CD14-positive monocyte (primary cell): ENCODE data around the gene LACTBL1. TPM values are rescaled to one million over a fixed set of nuclear protein-coding genes. Genes with fewer than 3 reads are reported as not detected.

Experiments
- DNase-seq, 3 donors: peaks; one replicate each; pipeline ENCODE4 v3.0.0-alpha.2; 2011 to 2022
- H2AFZ ChIP-seq: 2 replicates; pipeline ENCODE4 v1.6.0; 2012; ENCODE audit warnings: mild to moderate bottlenecking, low read depth, low read length, inconsistent platforms; ENCODE audit not compliant: insufficient read depth, poor library complexity, severe bottlenecking
- H3K27ac ChIP-seq, 2 donors: 1 replicate in 1 of 2; 2 replicates in 1 of 2; pipeline ENCODE4 v1.5.1; 2012 to 2013; ENCODE audit warnings: low read length in 2 of 2, control low read depth in 1 of 2, inconsistent platforms in 1 of 2, low read depth in 1 of 2, mild to moderate bottlenecking in 1 of 2
- H3K27me3 ChIP-seq, 2 donors: one replicate each; pipeline versions ENCODE4 v1.6.0 to v1.6.1; 2011 to 2013; ENCODE audit warnings: low read length in 2 of 2; ENCODE audit not compliant: control insufficient read depth in 2 of 2, insufficient read depth in 2 of 2
- H3K36me3 ChIP-seq, 2 donors: replicated peaks in 1 of 2; 1 replicate in 1 of 2; 2 replicates in 1 of 2; pipeline versions ENCODE4 v1.5.1 to v1.6.1; 2012 to 2013; ENCODE audit warnings: low read length in 2 of 2, control low read depth in 1 of 2, inconsistent platforms in 1 of 2, mild to moderate bottlenecking in 1 of 2; ENCODE audit not compliant: insufficient read depth in 2 of 2, control insufficient read depth in 1 of 2
- H3K4me1 ChIP-seq, 2 donors: 1 replicate in 1 of 2; 2 replicates in 1 of 2; pipeline versions ENCODE4 v1.5.1 to v1.6.1; 2012 to 2013; ENCODE audit warnings: low read length in 2 of 2, control low read depth in 1 of 2, inconsistent platforms in 1 of 2, mild to moderate bottlenecking in 1 of 2, moderate library complexity in 1 of 2; ENCODE audit not compliant: insufficient read depth in 2 of 2, control insufficient read depth in 1 of 2
- H3K4me2 ChIP-seq: replicated peaks from 2 replicates; pipeline ENCODE3; 2012; ENCODE audit warnings: low read length, moderate library complexity, mild to moderate bottlenecking; ENCODE audit not compliant: poor library complexity, severe bottlenecking; ENCODE audit errors: extremely low read depth
- H3K4me3 ChIP-seq, 3 experiments: fragments of 200-600 bp in 1 of 3; sonication (generic) in 1 of 3; replicated peaks in 1 of 3; 1 replicate in 2 of 3; 2 replicates in 1 of 3; pipeline ENCODE4 v1.5.1; 2011 to 2013; ENCODE audit warnings: low read length in 3 of 3, mild to moderate bottlenecking in 3 of 3, control low read depth in 2 of 3, low read depth in 2 of 3, inconsistent platforms in 1 of 3, moderate library complexity in 1 of 3
- H3K79me2 ChIP-seq: 2 replicates; pipeline ENCODE4 v1.6.0; 2012; ENCODE audit warnings: mild to moderate bottlenecking, control low read depth, inconsistent platforms, low read length, moderate library complexity; ENCODE audit not compliant: insufficient read depth
- H3K9ac ChIP-seq: 2 replicates; pipeline ENCODE4 v1.6.0; 2017; ENCODE audit warnings: low read length, mild to moderate bottlenecking; ENCODE audit not compliant: insufficient read depth, poor library complexity, severe bottlenecking
- H3K9me3 ChIP-seq, 2 donors: replicated peaks in 1 of 2; 1 replicate in 1 of 2; 2 replicates in 1 of 2; pipeline versions ENCODE4 v1.5.1 to v1.6.1; 2012 to 2013; ENCODE audit warnings: low read length in 2 of 2, control low read depth in 1 of 2; ENCODE audit not compliant: control insufficient read depth in 1 of 2, insufficient read depth in 1 of 2
- H4K20me1 ChIP-seq: 2 replicates; pipeline ENCODE4 v1.6.0; 2012; ENCODE audit warnings: mild to moderate bottlenecking, low read length, control low read depth, moderate library complexity; ENCODE audit not compliant: insufficient read depth
- H3K27ac Mint-ChIP-seq, 7 donors: one replicate each; pipeline ENCODE4 v1.8.0; 2020; ENCODE audit warnings: mild to moderate bottlenecking in 7 of 7, mixed read lengths in 7 of 7, moderate library complexity in 6 of 7, inconsistent platforms in 2 of 7
- H3K27me3 Mint-ChIP-seq, 3 donors: one replicate each; pipeline ENCODE4 v1.8.0; 2021 to 2022; ENCODE audit warnings: low read depth in 3 of 3, mild to moderate bottlenecking in 3 of 3, mixed read lengths in 3 of 3, moderate library complexity in 3 of 3, inconsistent platforms in 1 of 3
- H3K36me3 Mint-ChIP-seq, 2 donors: one replicate each; pipeline ENCODE4 v1.8.0; 2020; ENCODE audit warnings: mixed read lengths in 2 of 2, inconsistent platforms in 1 of 2, mild to moderate bottlenecking in 1 of 2
- H3K4me1 Mint-ChIP-seq: one replicate; pipeline ENCODE4 v1.8.0; 2020; ENCODE audit warnings: mild to moderate bottlenecking, mixed read lengths
- H3K4me3 Mint-ChIP-seq, 2 donors: one replicate each; pipeline ENCODE4 v1.8.0; 2020; ENCODE audit warnings: mild to moderate bottlenecking in 2 of 2, mixed read lengths in 2 of 2, moderate library complexity in 1 of 2
- H3K9me3 Mint-ChIP-seq, 7 donors: one replicate each; pipeline ENCODE4 v1.8.0; 2020 to 2022; ENCODE audit warnings: mixed read lengths in 7 of 7, mild to moderate bottlenecking in 6 of 7, moderate library complexity in 6 of 7, inconsistent platforms in 2 of 7
- CTCF ChIP-seq: fragments of 200-600 bp; IDR thresholded peaks from one replicate; pipeline ENCODE4 v1.8.0; 2022; ENCODE audit warnings: antibody characterized with exemption, mild to moderate bottlenecking
- WGBS: methylation state at CpG from one replicate; pipeline ENCODE4 v1.1.5; 2013; ENCODE audit warnings: missing lambda C conversion rate; ENCODE audit not compliant: insufficient coverage; 5-methylcytosine and 5-hydroxymethylcytosine counted together
- intact Hi-C, 2 donors: fragments of 100-400 bp; cut with micrococcal nuclease; formaldehyde crosslinking; loops; one replicate each; pipeline versions ENCODE4 v1.15.0 to v1.15.1; 2023
- polyA plus RNA-seq, 3 donors: library from polyadenylated mRNA; depleted of rRNA in 1 of 3; unstranded in 2 of 3; stranded (reverse) in 1 of 3; fragments of 300-500 nt in 2 of 3; fragments of >200 nt in 1 of 3; fragmentation: Illumina TruSeq in 2 of 3; gene quantifications; 1 replicate in 2 of 3; 2 replicates in 1 of 3; pipeline ENCODE4 v1.2.3, GENCODE V29; 2012 to 2021

LACTBL1 gene
- polyA plus RNA-seq, 3 donors = not detected

GRCh38 chr1:22932803-22933470, 39.7 kb downstream of the LACTBL1 start:
- H3K4me2 ChIP-seq = no peak overlapping the region
- Mint-ChIP-seq H3K27me3 (peaks cover 5 to 16% (median 9%) of the 10 kb centered on the region in 3 donors), H3K27ac (peak overlapping the region in 1 of 7 donors; percentile 72), H3K4me3 (no peak overlapping the region), H3K36me3 (no peaks in the 10 kb centered on the region), H3K9me3 (peaks cover 0 to 5% (median 0%) of the 10 kb centered on the region in 7 donors), H3K4me1 (no peaks in the 10 kb centered on the region)
- no peak overlapping the region for H3K27ac ChIP-seq
- no peaks in the 10 kb centered on the region for H3K36me3 ChIP-seq
- no peaks in the 10 kb centered on the region for H3K9me3 ChIP-seq
- H3K79me2 ChIP-seq = no peaks in the 10 kb centered on the region
- no peak overlapping the region for H3K9ac ChIP-seq
- WGBS = no CpG with 5 or more reads among the region's 4 CpGs
- no peaks in the 10 kb centered on the region for H3K27me3 ChIP-seq
- intact Hi-C loops = loop anchor here in 1 of 2 donors (10.0 kb wide), 1 partner anchor 228 kb away; no protein-coding TSS in a partner anchor
- no peak overlapping the region for H2AFZ ChIP-seq
- H3K4me3 ChIP-seq = no peak overlapping the region
- TF ChIP-seq CTCF = no peak
- no peak for DNase-seq
- H4K20me1 ChIP-seq = no peaks in the 10 kb centered on the region
- H3K4me1 ChIP-seq = no peaks in the 10 kb centered on the region

- Mint-ChIP-seq H3K4me1 (no peaks in the 10 kb centered on the region), H3K27me3 (peaks cover 7 to 12% (median 10%) of the 10 kb centered on the region in 3 donors), H3K9me3 (peaks cover 0 to 2% (median 0%) of the 10 kb centered on the region in 7 donors), H3K27ac (no peak overlapping the region), H3K36me3 (no peaks in the 10 kb centered on the region), H3K4me3 (no peak overlapping the region)
- 42% methylated on average over 4 of the region's 11 CpGs for WGBS
- Histone ChIP-seq H4K20me1 (no peaks in the 10 kb centered on the region), H3K27ac (no peak overlapping the region), H3K36me3 (no peaks in the 10 kb centered on the region), H2AFZ (no peak overlapping the region), H3K4me2 (no peak overlapping the region), H3K27me3 (no peaks in the 10 kb centered on the region), H3K79me2 (no peaks in the 10 kb centered on the region), H3K9me3 (no peaks in the 10 kb centered on the region), H3K9ac (no peak overlapping the region), H3K4me1 (no peaks in the 10 kb centered on the region), H3K4me3 (no peak overlapping the region)
- DNase-seq = peak in 1 of 3 donors; percentile 15
- intact Hi-C loops = loop anchor here (1.0 to 10.0 kb wide), 2 partner anchors 226 to 256 kb away; no protein-coding TSS in a partner anchor
- TF ChIP-seq CTCF = peak; percentile 74
Measured at GRCh38 chr1:22930240-22930912, 42.3 kb downstream of the LACTBL1 start.
